ENCODE data around the gene CCL24.
"Not testable (repeated sequence)": the region's sequence is repeated elsewhere in the genome, so short reads cannot be mapped to it uniquely, and the experiment has no call there.

DNA sequence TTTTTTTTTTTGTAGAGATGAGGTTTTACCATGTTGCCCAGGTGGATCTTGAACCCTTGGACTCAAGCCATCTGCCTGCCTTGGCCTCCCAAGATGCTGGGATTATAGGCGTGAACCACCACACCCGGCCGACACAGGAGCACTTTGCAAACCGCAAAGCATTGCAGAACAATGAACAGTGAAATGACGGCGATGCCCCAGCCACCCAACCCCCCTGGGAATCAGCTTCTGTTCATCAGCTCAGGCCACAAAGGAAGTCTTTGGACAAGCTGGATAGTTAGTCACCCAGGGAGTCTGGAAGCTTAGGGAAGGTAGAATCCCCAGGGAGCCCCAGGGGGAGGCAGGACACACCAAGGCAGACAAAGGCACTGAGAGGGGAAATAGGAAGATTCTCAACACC lies 16.1 kb upstream of the CCL24 start:
- not testable (repeated sequence) for TF ChIP-seq EZH2 (IDR thresholded peaks at IDR 0.05; ENCODE audit: insufficient read depth, low read length)
- TF ChIP-seq, protein P1, sequence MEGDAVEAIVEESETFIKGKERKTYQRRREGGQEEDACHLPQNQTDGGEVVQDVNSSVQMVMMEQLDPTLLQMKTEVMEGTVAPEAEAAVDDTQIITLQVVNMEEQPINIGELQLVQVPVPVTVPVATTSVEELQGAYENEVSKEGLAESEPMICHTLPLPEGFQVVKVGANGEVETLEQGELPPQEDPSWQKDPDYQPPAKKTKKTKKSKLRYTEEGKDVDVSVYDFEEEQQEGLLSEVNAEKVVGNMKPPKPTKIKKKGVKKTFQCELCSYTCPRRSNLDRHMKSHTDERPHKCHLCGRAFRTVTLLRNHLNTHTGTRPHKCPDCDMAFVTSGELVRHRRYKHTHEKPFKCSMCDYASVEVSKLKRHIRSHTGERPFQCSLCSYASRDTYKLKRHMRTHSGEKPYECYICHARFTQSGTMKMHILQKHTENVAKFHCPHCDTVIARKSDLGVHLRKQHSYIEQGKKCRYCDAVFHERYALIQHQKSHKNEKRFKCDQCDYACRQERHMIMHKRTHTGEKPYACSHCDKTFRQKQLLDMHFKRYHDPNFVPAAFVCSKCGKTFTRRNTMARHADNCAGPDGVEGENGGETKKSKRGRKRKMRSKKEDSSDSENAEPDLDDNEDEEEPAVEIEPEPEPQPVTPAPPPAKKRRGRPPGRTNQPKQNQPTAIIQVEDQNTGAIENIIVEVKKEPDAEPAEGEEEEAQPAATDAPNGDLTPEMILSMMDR (IDR thresholded peaks at IDR 0.05; ENCODE audit: insufficient read depth, low read depth, low read length), result not testable (repeated sequence)

All from astrocyte (in vitro differentiated cells and primary cell).